Endothelial cell of umbilical vein (primary cell): ENCODE data around the gene ATRNL1. TPM values are rescaled to one million over a fixed set of nuclear protein-coding genes. Genes with fewer than 3 reads are reported as not detected.

Source experiments
- BruUV-seq: library from RNA; stranded (reverse); fragments of 400-500 nt; replicated peaks from 2 replicates; lab custom pipeline; 2021; lab: Mats Ljungman, UMichigan
- CTCF ChIA-PET: fragments of 300-600, 350-600 bp; sonication (Branson Sonifier 250); formaldehyde crosslinking; loops from one replicate; lab custom pipeline; 2021; ENCODE audit warnings: antibody characterized with exemption, inconsistent platforms; lab: Charles Lee
- POLR2A ChIA-PET: fragments of 300-600, 350-600 bp; sonication (Branson Sonifier 250); formaldehyde crosslinking; loops from one replicate; lab custom pipeline; 2021; ENCODE audit warnings: antibody characterized with exemption, inconsistent platforms; lab: Charles Lee
- DNase-seq: peaks from one replicate; pipeline ENCODE4 v3.0.0-alpha.2; 2011; ENCODE audit warnings: low read depth, low spot score
- FAIRE-seq: peaks from 2 replicates; lab custom pipeline; 2011; peaks lifted over from hg19 to GRCh38; lab: Jason Lieb, UNC
- H2AFZ ChIP-seq: 2 replicates; pipeline ENCODE4 v1.6.0; 2012; ENCODE audit warnings: low read depth, low read length, control low read depth, inconsistent platforms
- H3K27ac ChIP-seq: 2 replicates; pipeline ENCODE4 v1.5.1; 2011; ENCODE audit warnings: low read depth, mild to moderate bottlenecking, control low read depth, low read length, moderate library complexity; ENCODE audit not compliant: insufficient read depth
- H3K27me3 ChIP-seq, 2 experiments: 2 replicates each; pipeline versions ENCODE4 v1.6.0 to v1.6.1; 2011; ENCODE audit warnings: low read length in 2 of 2, mixed read lengths in 1 of 2; ENCODE audit not compliant: control insufficient read depth in 2 of 2, insufficient read depth in 2 of 2
- H3K36me3 ChIP-seq, 2 experiments: 2 replicates in 1 of 2; 3 replicates in 1 of 2; pipeline ENCODE4 v1.5.1; 2011; ENCODE audit warnings: low read length in 2 of 2, mild to moderate bottlenecking in 1 of 2, moderate library complexity in 1 of 2; ENCODE audit not compliant: control insufficient read depth in 2 of 2, insufficient read depth in 2 of 2; ENCODE audit errors: extremely low read depth in 1 of 2
- H3K4me1 ChIP-seq: 3 replicates; pipeline ENCODE4 v1.5.1; 2011; ENCODE audit warnings: mild to moderate bottlenecking, low read length; ENCODE audit not compliant: control insufficient read depth, insufficient read depth; ENCODE audit errors: extremely low read depth
- H3K4me2 ChIP-seq: 2 replicates; pipeline ENCODE4 v1.6.1; 2011; ENCODE audit warnings: low read length, control low read depth, mixed read lengths; ENCODE audit not compliant: insufficient read depth
- H3K4me3 ChIP-seq, 3 experiments: fragments of 200-600 bp in 1 of 3; sonication (generic), shearing (Covaris generic) in 1 of 3; replicated peaks in 1 of 3; 2 replicates each; pipeline ENCODE4 v1.5.1; 2011 to 2016; ENCODE audit warnings: control low read depth in 3 of 3, low read length in 3 of 3, mild to moderate bottlenecking in 2 of 3, inconsistent platforms in 1 of 3, low read depth in 1 of 3, moderate library complexity in 1 of 3; ENCODE audit not compliant: insufficient read depth in 1 of 3
- H3K79me2 ChIP-seq: 2 replicates; pipeline ENCODE4 v1.6.0; 2012; ENCODE audit warnings: low read length, inconsistent platforms; ENCODE audit not compliant: control insufficient read depth, insufficient read depth
- H3K9ac ChIP-seq: replicated peaks from 2 replicates; pipeline ENCODE3; 2011; ENCODE audit warnings: low read length, control low read depth; ENCODE audit not compliant: insufficient read depth; ENCODE audit errors: extremely low read depth
- H3K9me1 ChIP-seq: replicated peaks from 3 replicates; pipeline ENCODE4 v1.6.0; 2011; ENCODE audit warnings: mild to moderate bottlenecking, low read length; ENCODE audit not compliant: control insufficient read depth, insufficient read depth; ENCODE audit errors: extremely low read depth
- H3K9me3 ChIP-seq: replicated peaks from 2 replicates; pipeline ENCODE4 v1.5.1; 2012; ENCODE audit warnings: low read length, inconsistent platforms; ENCODE audit not compliant: control insufficient read depth, insufficient read depth
- H4K20me1 ChIP-seq: replicated peaks from 2 replicates; pipeline ENCODE3; 2011; ENCODE audit warnings: mild to moderate bottlenecking, low read length; ENCODE audit not compliant: control insufficient read depth, insufficient read depth; ENCODE audit errors: extremely low read depth
- GATA2 ChIP-seq: IDR thresholded peaks from 2 replicates; pipeline ENCODE4 v1.7.0; 2011; ENCODE audit warnings: low read depth, mild to moderate bottlenecking, moderate library complexity, mixed read lengths, low read length; ENCODE audit not compliant: insufficient read length, insufficient read depth
- MYC ChIP-seq: IDR thresholded peaks from one replicate; pipeline ENCODE4 v1.6.1; 2011; ENCODE audit warnings: mild to moderate bottlenecking, low read depth, low read length
- dilution Hi-C: fragments of 300-500 bp; cut with MboI; formaldehyde crosslinking; loops from one replicate; pipeline ENCODE4 v1.15.0; 2019; ENCODE audit warnings: low sequenced_read_pairs; ENCODE audit not compliant: extremely low pct_ligation_motif_present
- intact Hi-C: fragments of 100-400 bp; cut with micrococcal nuclease; formaldehyde crosslinking; loops from one replicate; pipeline ENCODE4 v1.10.0; 2022
- polyA plus RNA-seq, 4 experiments: library from polyadenylated mRNA; depleted of rRNA in 3 of 4; stranded (reverse) in 3 of 4; unstranded in 1 of 4; fragments of >200 nt; gene quantifications; 2 replicates each; pipeline versions ENCODE4 v1.2.1 to v1.2.3, GENCODE V29; 2011 to 2012; ENCODE audit warnings: missing spikeins in 1 of 4
- total RNA-seq: library from RNA; stranded (reverse); gene quantifications from 2 replicates; pipeline ENCODE4 v1.2.3, GENCODE V29; 2021
- TF ChIP-seq, protein P1 (sequence below), 2 donors: IDR thresholded peaks; 1 replicate in 1 of 2; 2 replicates in 1 of 2; pipeline ENCODE4 v1.5.1; 2011; ENCODE audit warnings: low read length in 2 of 2, mild to moderate bottlenecking in 2 of 2, moderate library complexity in 2 of 2, control low read depth in 1 of 2, inconsistent platforms in 1 of 2, low read depth in 1 of 2; ENCODE audit not compliant: insufficient read depth in 1 of 2; ENCODE audit errors: extremely low read depth in 1 of 2

The ATRNL1 gene
- total and polyA plus RNA-seq, 2 donors (not counting 3 experiments of a cell fraction or from before 2014, with no cell fraction given) = not detected

GRCh38 chr10:115572740-115573455 lies 479.7 kb downstream of the ATRNL1 start:
- Histone ChIP-seq H3K9me1 (no peaks in the 10 kb centered on the region), H3K9me3 (no peaks in the 10 kb centered on the region), H4K20me1 (no peaks in the 10 kb centered on the region), H2AFZ (no peak overlapping the region), H3K4me2 (no peak overlapping the region), H3K27ac (no peak overlapping the region), H3K27me3 (no peaks in the 10 kb centered on the region), H3K79me2 (no peaks in the 10 kb centered on the region), H3K36me3 (no peaks in the 10 kb centered on the region), H3K9ac (no peak overlapping the region), H3K4me3 (no peak overlapping the region), H3K4me1 (no peaks in the 10 kb centered on the region)
- TF ChIP-seq, protein P1, sequence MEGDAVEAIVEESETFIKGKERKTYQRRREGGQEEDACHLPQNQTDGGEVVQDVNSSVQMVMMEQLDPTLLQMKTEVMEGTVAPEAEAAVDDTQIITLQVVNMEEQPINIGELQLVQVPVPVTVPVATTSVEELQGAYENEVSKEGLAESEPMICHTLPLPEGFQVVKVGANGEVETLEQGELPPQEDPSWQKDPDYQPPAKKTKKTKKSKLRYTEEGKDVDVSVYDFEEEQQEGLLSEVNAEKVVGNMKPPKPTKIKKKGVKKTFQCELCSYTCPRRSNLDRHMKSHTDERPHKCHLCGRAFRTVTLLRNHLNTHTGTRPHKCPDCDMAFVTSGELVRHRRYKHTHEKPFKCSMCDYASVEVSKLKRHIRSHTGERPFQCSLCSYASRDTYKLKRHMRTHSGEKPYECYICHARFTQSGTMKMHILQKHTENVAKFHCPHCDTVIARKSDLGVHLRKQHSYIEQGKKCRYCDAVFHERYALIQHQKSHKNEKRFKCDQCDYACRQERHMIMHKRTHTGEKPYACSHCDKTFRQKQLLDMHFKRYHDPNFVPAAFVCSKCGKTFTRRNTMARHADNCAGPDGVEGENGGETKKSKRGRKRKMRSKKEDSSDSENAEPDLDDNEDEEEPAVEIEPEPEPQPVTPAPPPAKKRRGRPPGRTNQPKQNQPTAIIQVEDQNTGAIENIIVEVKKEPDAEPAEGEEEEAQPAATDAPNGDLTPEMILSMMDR (IDR thresholded peaks at IDR 0.05; ENCODE audit: extremely low read depth in 1 of 2, insufficient read depth in 1 of 2, low read depth in 1 of 2, low read length in 2 of 2) = peak in 1 of 2 donors; percentile 1
- no peak for TF ChIP-seq MYC
- intact Hi-C loops = no loop called here
- BruUV-seq = no TSS peak
- POLR2A ChIA-PET = no interaction called here
- dilution Hi-C loops = no loop called here
- CTCF ChIA-PET = no interaction called here
- FAIRE-seq (no peak), DNase-seq (no peak)

GRCh38 chr10:115580239-115580638 lies 487.1 kb downstream of the ATRNL1 start:
- no peak for DNase-seq
- no peak overlapping the region for H3K4me3 ChIP-seq
- dilution Hi-C loops (no loop called here), intact Hi-C loops (no loop called here)
- H3K27me3 ChIP-seq = no peaks in the 10 kb centered on the region
- ChIA-PET POLR2A (no interaction called here), CTCF (no interaction called here)
- TF ChIP-seq GATA2 = no peak
- no peaks in the 10 kb centered on the region for H3K79me2 ChIP-seq
- no peaks in the 10 kb centered on the region for H4K20me1 ChIP-seq
- no peak overlapping the region for H3K4me2 ChIP-seq
- H2AFZ ChIP-seq = no peak overlapping the region
- H3K9ac ChIP-seq = no peak overlapping the region
- no peaks in the 10 kb centered on the region for H3K9me3 ChIP-seq
- no peak overlapping the region for H3K27ac ChIP-seq
- H3K36me3 ChIP-seq = no peaks in the 10 kb centered on the region
- no TSS peak for BruUV-seq
- no peaks in the 10 kb centered on the region for H3K4me1 ChIP-seq
- no peaks in the 10 kb centered on the region for H3K9me1 ChIP-seq
- FAIRE-seq = no peak
